Calu3 (cell line): ENCODE measurements around the gene ARFGEF3. TPM values are rescaled to one million over a fixed set of nuclear protein-coding genes. Genes with fewer than 3 reads are reported as not detected.

Source experiments
- BruUV-seq: library from RNA; stranded (reverse); fragments of 400-500 nt; replicated peaks from 2 replicates; lab custom pipeline; 2021; lab: Mats Ljungman, UMichigan
- CTCF ChIA-PET: fragments of 300-600 bp; sonication (Branson Sonifier 250); formaldehyde crosslinking; loops from one replicate; lab custom pipeline; 2022; ENCODE audit warnings: antibody characterized with exemption; lab: Charles Lee
- DNase-seq: peaks from one replicate; pipeline ENCODE4 v3.0.0; 2022
- H3K27ac Mint-ChIP-seq: one replicate; pipeline ENCODE4 v1.8.0; 2022; ENCODE audit warnings: mixed read lengths; ENCODE audit not compliant: unreplicated experiment
- H3K27me3 Mint-ChIP-seq: one replicate; pipeline ENCODE4 v1.8.0; 2022; ENCODE audit warnings: mixed read lengths; ENCODE audit not compliant: unreplicated experiment
- H3K36me3 Mint-ChIP-seq: one replicate; pipeline ENCODE4 v1.8.0; 2022; ENCODE audit warnings: mild to moderate bottlenecking, moderate library complexity, mixed read lengths; ENCODE audit not compliant: insufficient read depth, unreplicated experiment
- H3K4me1 Mint-ChIP-seq: one replicate; pipeline ENCODE4 v1.8.0; 2022; ENCODE audit warnings: mild to moderate bottlenecking, low read depth, mixed read lengths; ENCODE audit not compliant: unreplicated experiment
- H3K4me3 Mint-ChIP-seq: one replicate; pipeline ENCODE4 v1.8.0; 2022; ENCODE audit warnings: mild to moderate bottlenecking, low read depth, moderate library complexity, mixed read lengths; ENCODE audit not compliant: unreplicated experiment
- H3K9me3 Mint-ChIP-seq: one replicate; pipeline ENCODE4 v1.8.0; 2022; ENCODE audit warnings: low read depth, mixed read lengths; ENCODE audit not compliant: unreplicated experiment
- intact Hi-C: fragments of 100-400 bp; cut with micrococcal nuclease; formaldehyde crosslinking; loops from one replicate; pipeline ENCODE4 v1.10.0; 2022; ENCODE audit not compliant: unreplicated experiment
- total RNA-seq: library from RNA; stranded (reverse); gene quantifications from 2 replicates; pipeline ENCODE4 v1.2.3, GENCODE V29; 2022
- TF ChIP-seq, protein P1 (sequence below): fragments of 200-600 bp; IDR thresholded peaks from one replicate; pipeline ENCODE4 v1.8.0; 2022; ENCODE audit warnings: antibody characterized with exemption; ENCODE audit not compliant: unreplicated experiment

The ARFGEF3 gene
- total RNA-seq, 1 experiment from 2014 or later, result 16.3 TPM

GRCh38 chr6:138219398-138219797, 57.7 kb downstream of the ARFGEF3 start:
- Mint-ChIP-seq H3K36me3 (no peaks in the 10 kb centered on the region), H3K4me1 (no peaks in the 10 kb centered on the region), H3K27me3 (no peaks in the 10 kb centered on the region), H3K27ac (no peak overlapping the region), H3K4me3 (no peak overlapping the region), H3K9me3 (no peaks in the 10 kb centered on the region)
- BruUV-seq, result no TSS peak
- intact Hi-C loops, result no loop called here
- TF ChIP-seq, protein P1, sequence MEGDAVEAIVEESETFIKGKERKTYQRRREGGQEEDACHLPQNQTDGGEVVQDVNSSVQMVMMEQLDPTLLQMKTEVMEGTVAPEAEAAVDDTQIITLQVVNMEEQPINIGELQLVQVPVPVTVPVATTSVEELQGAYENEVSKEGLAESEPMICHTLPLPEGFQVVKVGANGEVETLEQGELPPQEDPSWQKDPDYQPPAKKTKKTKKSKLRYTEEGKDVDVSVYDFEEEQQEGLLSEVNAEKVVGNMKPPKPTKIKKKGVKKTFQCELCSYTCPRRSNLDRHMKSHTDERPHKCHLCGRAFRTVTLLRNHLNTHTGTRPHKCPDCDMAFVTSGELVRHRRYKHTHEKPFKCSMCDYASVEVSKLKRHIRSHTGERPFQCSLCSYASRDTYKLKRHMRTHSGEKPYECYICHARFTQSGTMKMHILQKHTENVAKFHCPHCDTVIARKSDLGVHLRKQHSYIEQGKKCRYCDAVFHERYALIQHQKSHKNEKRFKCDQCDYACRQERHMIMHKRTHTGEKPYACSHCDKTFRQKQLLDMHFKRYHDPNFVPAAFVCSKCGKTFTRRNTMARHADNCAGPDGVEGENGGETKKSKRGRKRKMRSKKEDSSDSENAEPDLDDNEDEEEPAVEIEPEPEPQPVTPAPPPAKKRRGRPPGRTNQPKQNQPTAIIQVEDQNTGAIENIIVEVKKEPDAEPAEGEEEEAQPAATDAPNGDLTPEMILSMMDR, result no peak
- DNase-seq, result no peak
- CTCF ChIA-PET, result no interaction called here

DNA sequence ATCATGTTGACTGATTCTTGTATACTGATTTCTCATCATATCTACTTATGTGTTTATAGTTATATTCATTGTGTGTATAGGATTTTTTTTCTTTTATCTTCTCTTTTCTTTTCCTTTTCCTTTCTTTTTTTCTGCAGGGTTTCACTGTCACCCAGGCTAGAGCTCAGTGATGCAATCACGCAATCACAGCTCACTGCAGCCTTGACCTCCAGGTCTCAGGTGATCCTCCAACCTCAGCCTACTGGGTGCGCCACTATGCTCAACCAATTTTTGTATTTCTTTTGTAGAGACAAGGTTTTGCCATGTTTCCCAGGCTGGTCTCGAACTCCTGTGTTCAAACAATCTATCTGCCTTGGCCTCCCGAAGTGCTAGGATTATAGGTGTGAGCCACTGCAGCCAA, 58.2 kb downstream of the ARFGEF3 start:
- BruUV-seq, result no TSS peak
- no peak for DNase-seq
- H3K36me3 Mint-ChIP-seq, result no peaks in the 10 kb centered on the region
- no peaks in the 10 kb centered on the region for H3K27me3 Mint-ChIP-seq
- no peaks in the 10 kb centered on the region for H3K4me1 Mint-ChIP-seq
- CTCF ChIA-PET, result no interaction called here
- TF ChIP-seq, protein P1, result no peak
- intact Hi-C loops, result no loop called here
- no peak overlapping the region for H3K4me3 Mint-ChIP-seq
- H3K27ac Mint-ChIP-seq, result no peak overlapping the region
- H3K9me3 Mint-ChIP-seq, result no peaks in the 10 kb centered on the region

- H3K9me3 Mint-ChIP-seq, result no peaks in the 10 kb centered on the region
- H3K27me3 Mint-ChIP-seq, result no peaks in the 10 kb centered on the region
- no peak overlapping the region for H3K27ac Mint-ChIP-seq
- H3K36me3 Mint-ChIP-seq, result no peaks in the 10 kb centered on the region
- no peak overlapping the region for H3K4me3 Mint-ChIP-seq
- DNase-seq, result no peak
- intact Hi-C loops, result no loop called here
- peaks cover 17% of the 10 kb centered on the region for H3K4me1 Mint-ChIP-seq
- CTCF ChIA-PET, result interaction anchor here (1.5 kb wide), 1 partner anchor 8 kb away, joined by 3 read pairs; no protein-coding TSS in a partner anchor
- no TSS peak for BruUV-seq
- TF ChIP-seq, protein P1, result no peak
These were observed 61.3 kb downstream of the ARFGEF3 start for GRCh38 chr6:138222901-138223546.

DNA sequence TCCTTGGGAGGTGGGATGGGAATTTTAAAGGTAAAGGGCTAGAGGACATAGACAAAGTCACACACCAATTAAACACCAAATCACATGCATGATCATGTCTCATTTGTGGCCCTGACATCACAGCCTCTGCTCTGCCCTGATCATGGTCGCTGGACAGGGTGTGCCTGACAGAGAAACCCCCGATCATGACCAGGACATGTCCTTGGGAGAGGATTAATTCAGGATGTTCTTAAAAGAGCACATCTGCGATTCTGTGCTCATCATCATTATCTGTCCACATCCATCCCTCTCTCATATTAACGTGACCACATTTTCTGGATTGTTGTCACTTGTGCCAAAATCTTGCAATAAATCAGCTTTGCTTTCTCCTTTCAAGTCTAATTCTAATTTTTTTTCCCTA, 64.2 kb downstream of the ARFGEF3 start:
- H3K27me3 Mint-ChIP-seq, result no peaks in the 10 kb centered on the region

More for the DNA sequence above, 64.2 kb downstream of the ARFGEF3 start:
- intact Hi-C loops, result no loop called here
- H3K4me1 Mint-ChIP-seq, result peaks cover 44% of the 10 kb centered on the region
- H3K4me3 Mint-ChIP-seq, result no peak overlapping the region
- TF ChIP-seq, protein P1, result no peak
- DNase-seq, result no peak
- BruUV-seq, result no TSS peak
- no peaks in the 10 kb centered on the region for H3K9me3 Mint-ChIP-seq
- CTCF ChIA-PET, result no interaction called here
- H3K27ac Mint-ChIP-seq, result no peak overlapping the region
- H3K36me3 Mint-ChIP-seq, result no peaks in the 10 kb centered on the region
